WTC11 (cell line): ENCODE measurements around the gene CDIPT. TPM values are rescaled to one million over a fixed set of nuclear protein-coding genes. Genes with fewer than 3 reads are reported as not detected.

Experiments
- ATAC-seq: fragments of 200-7000 bp; cut with Tn5 transposase; 2 replicates; pipeline ENCODE4 v1.10.0; 2021; ENCODE audit warnings: mild to moderate bottlenecking, moderate library complexity
- CTCF ChIA-PET: fragments of 300-600 bp; sonication (Branson Sonifier 250); formaldehyde crosslinking; loops from one replicate; lab custom pipeline; 2021; ENCODE audit warnings: antibody characterized with exemption; lab: Charles Lee
- POLR2A ChIA-PET: fragments of 350-600 bp; sonication (Branson Sonifier 250); formaldehyde crosslinking; loops from one replicate; lab custom pipeline; 2021; ENCODE audit warnings: antibody characterized with exemption; lab: Charles Lee
- DNase-seq: peaks from one replicate; pipeline ENCODE4 v3.0.0; 2021; ENCODE audit warnings: low spot score
- H3K27ac Mint-ChIP-seq: 2 replicates; pipeline ENCODE4 v1.8.0; 2021; ENCODE audit warnings: mixed read lengths
- H3K27me3 Mint-ChIP-seq: 2 replicates; pipeline ENCODE4 v1.8.0; 2021; ENCODE audit warnings: low read depth, mild to moderate bottlenecking, moderate library complexity, mixed read lengths
- H3K36me3 Mint-ChIP-seq: 2 replicates; pipeline ENCODE4 v1.8.0; 2021; ENCODE audit warnings: mixed read lengths
- H3K4me1 Mint-ChIP-seq: 2 replicates; pipeline ENCODE4 v1.8.0; 2022; ENCODE audit warnings: mixed read lengths
- H3K4me3 Mint-ChIP-seq: 2 replicates; pipeline ENCODE4 v1.8.0; 2021; ENCODE audit warnings: mild to moderate bottlenecking, moderate library complexity, mixed read lengths
- H3K9me3 Mint-ChIP-seq: 2 replicates; pipeline ENCODE4 v1.8.0; 2021; ENCODE audit warnings: mixed read lengths
- CBFB ChIP-seq: sonication (generic); formaldehyde crosslinking; IDR thresholded peaks from 2 replicates; pipeline ENCODE4 v1.8.1; 2022; ENCODE audit warnings: mild to moderate bottlenecking, low read depth, missing genetic modification reagents
- CREM ChIP-seq: sonication (generic); formaldehyde crosslinking; IDR thresholded peaks from 2 replicates; pipeline ENCODE4 v1.8.1; 2022; ENCODE audit warnings: mild to moderate bottlenecking, missing genetic modification reagents, moderate library complexity
- CTCF ChIP-seq: fragments of 200-600 bp; IDR thresholded peaks from 2 replicates; pipeline ENCODE4 v1.8.0; 2022; ENCODE audit warnings: antibody characterized with exemption
- E2F4 ChIP-seq: sonication (generic); formaldehyde crosslinking; IDR thresholded peaks from 2 replicates; pipeline ENCODE4 v1.8.1; 2022; ENCODE audit warnings: low read depth, mild to moderate bottlenecking, moderate library complexity, missing genetic modification reagents, borderline replicate concordance
- IRF1 ChIP-seq: sonication (generic); formaldehyde crosslinking; IDR thresholded peaks from 2 replicates; pipeline ENCODE4 v1.8.0; 2023; ENCODE audit warnings: missing genetic modification reagents
- KAT7 ChIP-seq: sonication (generic); formaldehyde crosslinking; IDR thresholded peaks from 2 replicates; pipeline ENCODE4 v1.8.1; 2023; ENCODE audit warnings: missing genetic modification reagents, mild to moderate bottlenecking, borderline replicate concordance
- NR3C1 ChIP-seq: sonication (generic); formaldehyde crosslinking; conservative IDR thresholded peaks from 2 replicates; pipeline ENCODE4 v1.8.1; 2023; ENCODE audit warnings: low read depth, mild to moderate bottlenecking, missing genetic modification reagents
- SP1 ChIP-seq: sonication (generic); formaldehyde crosslinking; conservative IDR thresholded peaks from 2 replicates; pipeline ENCODE4 v1.8.1; 2022; ENCODE audit warnings: missing genetic modification reagents
- STAT6 ChIP-seq: sonication (generic); formaldehyde crosslinking; conservative IDR thresholded peaks from 2 replicates; pipeline ENCODE4 v1.8.1; 2023; ENCODE audit warnings: mild to moderate bottlenecking, low read depth, missing genetic modification reagents, moderate library complexity
- TP53 ChIP-seq: sonication (generic); formaldehyde crosslinking; IDR thresholded peaks from 2 replicates; pipeline ENCODE4 v1.8.1; 2023; ENCODE audit warnings: mild to moderate bottlenecking, missing genetic modification reagents
- USF1 ChIP-seq: sonication (generic); formaldehyde crosslinking; IDR thresholded peaks from 2 replicates; pipeline ENCODE4 v1.8.0; 2022; ENCODE audit warnings: mild to moderate bottlenecking, missing genetic modification reagents
- USF2 ChIP-seq: sonication (generic); formaldehyde crosslinking; IDR thresholded peaks from 2 replicates; pipeline ENCODE4 v1.8.1; 2023; ENCODE audit warnings: mild to moderate bottlenecking, missing genetic modification reagents, moderate library complexity
- ZBTB21 ChIP-seq: sonication (generic); formaldehyde crosslinking; IDR thresholded peaks from 2 replicates; pipeline ENCODE4 v1.8.1; 2023; ENCODE audit warnings: mild to moderate bottlenecking, missing genetic modification reagents, borderline replicate concordance
- ZBTB43 ChIP-seq: sonication (generic); formaldehyde crosslinking; IDR thresholded peaks from 2 replicates; pipeline ENCODE4 v1.8.1; 2023; ENCODE audit warnings: mild to moderate bottlenecking, missing genetic modification reagents
- ZNF232 ChIP-seq: sonication (generic); formaldehyde crosslinking; IDR thresholded peaks from 2 replicates; pipeline ENCODE4 v1.8.0; 2022; ENCODE audit warnings: mild to moderate bottlenecking, missing genetic modification reagents
- ZNF263 ChIP-seq: sonication (generic); formaldehyde crosslinking; IDR thresholded peaks from 2 replicates; pipeline ENCODE4 v1.8.1; 2022; ENCODE audit warnings: low read depth, mild to moderate bottlenecking, moderate library complexity, missing genetic modification reagents
- ZNF425 ChIP-seq: fragments of 250-450 bp; sonication (Bioruptor Pico); conservative IDR thresholded peaks from 2 replicates; pipeline ENCODE4 v1.9.0; 2021; ENCODE audit warnings: mild to moderate bottlenecking
- total RNA-seq: library from RNA; stranded (reverse); gene quantifications from 3 replicates; pipeline ENCODE4 v1.2.3, GENCODE V29; 2021

The CDIPT gene
- total RNA-seq, 1 experiment from 2014 or later, result 71.7 TPM

GRCh38 chr16:29842732-29843346 is 20.2 kb downstream of the CDIPT start (continued):
- no peak for TF ChIP-seq STAT6 (CRISPR knock-in tag)
- TF ChIP-seq CTCF, result no peak
- TF ChIP-seq KAT7 (CRISPR knock-in tag), result no peak
- TF ChIP-seq IRF1 (CRISPR knock-in tag), result no peak
- TF ChIP-seq ZBTB21 (CRISPR knock-in tag), result no peak
- TF ChIP-seq SP1 (CRISPR knock-in tag), result no peak
- TF ChIP-seq ZNF263 (CRISPR knock-in tag), result no peak
- TF ChIP-seq, all 79 proteins: peak for 0

- H3K9me3 Mint-ChIP-seq, result no peaks in the 10 kb centered on the region
- DNase-seq (no peak), ATAC-seq (no peak)
- CTCF ChIA-PET, result interaction anchor here (0.8 kb wide), 1 partner anchor 26 kb away, joined by 3 read pairs; the partner anchor contains the start of gene PAGR1
- H3K27me3 Mint-ChIP-seq, result no peaks in the 10 kb centered on the region; the same call in 1 of the 2 replicates
- TF ChIP-seq ZNF425 (CRISPR knock-in tag) (no peak), ZNF232 (CRISPR knock-in tag) (no peak), USF1 (CRISPR knock-in tag) (no peak), CBFB (CRISPR knock-in tag) (no peak), TP53 (CRISPR knock-in tag) (no peak), E2F4 (CRISPR knock-in tag) (no peak), NR3C1 (no peak), USF2 (CRISPR knock-in tag) (no peak), ZBTB43 (CRISPR knock-in tag) (no peak), CREM (no peak)
- H3K4me3 Mint-ChIP-seq, result no peak overlapping the region
- POLR2A ChIA-PET, result no interaction called here
- H3K36me3 Mint-ChIP-seq, result no peaks in the 10 kb centered on the region
- no peak overlapping the region for H3K27ac Mint-ChIP-seq
- H3K4me1 Mint-ChIP-seq, result no peaks in the 10 kb centered on the region
These were observed 21.4 kb downstream of the CDIPT start for GRCh38 chr16:29841631-29842030.
